ENCODE data around the gene DCAKD. TPM values are rescaled to one million over a fixed set of nuclear protein-coding genes. Genes with fewer than 3 reads are reported as not detected.

Gene DCAKD
- total RNA-seq, 1 experiment from 2014 or later = 48.3 TPM

DNA sequence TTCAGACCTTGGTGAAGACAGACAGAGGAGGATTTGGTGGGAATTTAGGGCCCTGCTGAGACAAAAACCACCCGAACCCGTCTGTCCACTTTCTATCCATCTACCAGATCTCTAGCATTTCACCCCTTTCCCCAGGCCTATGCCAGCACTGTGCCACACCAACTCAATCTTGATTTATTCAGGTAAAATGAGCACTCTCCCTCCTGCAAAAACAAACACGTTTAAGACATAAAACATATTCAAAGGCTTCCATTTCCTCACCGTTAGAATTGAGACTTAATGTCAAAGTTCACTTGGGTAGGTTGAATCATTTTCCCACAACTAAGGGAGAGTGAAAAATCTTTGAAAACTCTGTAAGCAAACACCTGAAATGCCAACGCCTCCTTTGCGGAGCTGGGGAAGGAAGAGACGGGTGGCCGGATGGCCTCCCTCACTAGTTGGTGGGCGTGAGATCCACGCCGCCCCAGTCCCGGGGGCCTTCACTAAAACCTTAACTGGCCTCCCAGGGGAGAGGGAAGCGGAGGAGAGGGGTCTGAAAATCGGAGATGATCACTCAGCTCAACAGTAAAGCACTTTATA lies 862 bp downstream of the DCAKD start:
- Mint-ChIP-seq H3K4me3 (peak overlapping the region; percentile 87), H3K27ac (peak overlapping the region; percentile 89 to 92 (median 91); a peak in 6 of 7 replicates), H3K36me3 (ENCODE audit: insufficient read depth in 1 of 3, low read depth in 3 of 3) (peaks cover 2 to 11% (median 7%) of the 10 kb centered on the region in 3 experiments; a peak in 5 of 7 replicates), H3K4me1 (peaks cover 20 to 23% of the 10 kb centered on the region in 2 experiments), H3K9me3 (no peaks in the 10 kb centered on the region), H3K27me3 (ENCODE audit: low read depth) (no peaks in the 10 kb centered on the region)
- Histone ChIP-seq H2AK5ac (ENCODE audit: insufficient read length, low read length) (no peak overlapping the region), H2AFZ (ENCODE audit: low read length) (no peak overlapping the region), H4K20me1 (ENCODE audit: control insufficient read depth, insufficient read depth, insufficient read length) (no peaks in the 10 kb centered on the region), H3K23me2 (ENCODE audit: insufficient read length, low read depth, low read length, poor library complexity, severe bottlenecking) (peaks cover 13% of the 10 kb centered on the region), H3K79me2 (ENCODE audit: insufficient read depth, low read length) (peaks cover 2% of the 10 kb centered on the region; the same call in 1 of the 2 replicates), H2BK5ac (ENCODE audit: insufficient read length, low read length) (no peak overlapping the region), H3K4me1 (ENCODE audit: insufficient read depth, low read length) (no peaks in the 10 kb centered on the region; the same call in 1 of the 2 replicates), H4K91ac (ENCODE audit: insufficient read length, low read depth, low read length) (no peak overlapping the region), H3K18ac (ENCODE audit: insufficient read length, low read depth, low read length) (no peak overlapping the region), H3K9ac (ENCODE audit: extremely low read depth, insufficient read length, low read length) (peak overlapping the region; percentile 93), H2BK15ac (ENCODE audit: low read depth, low read length) (no peak overlapping the region), H3K4me2 (ENCODE audit: insufficient read depth, insufficient read length, low read length) (peak overlapping the region; percentile 83), H2BK120ac (ENCODE audit: low read depth, low read length, poor library complexity, severe bottlenecking) (no peak overlapping the region), H3K79me1 (ENCODE audit: insufficient read depth, low read depth, low read length, poor library complexity, severe bottlenecking) (no peaks in the 10 kb centered on the region), H3T11ph (ENCODE audit: low read length) (no peak overlapping the region), H3K27ac (ENCODE audit: insufficient read length, low read depth, low read length) (peak overlapping the region; percentile 83), H4K5ac (ENCODE audit: insufficient read length, low read depth, low read length) (no peak overlapping the region), H3K23ac (ENCODE audit: insufficient read length, low read depth, low read length) (no peak overlapping the region), H3K4ac (ENCODE audit: low read depth, low read length) (no peak overlapping the region), H3K56ac (ENCODE audit: insufficient read length, low read depth, low read length) (no peak overlapping the region), H3K27me3 (ENCODE audit: insufficient read depth, low read length) (no peaks in the 10 kb centered on the region), H3K14ac (ENCODE audit: insufficient read depth, low read length) (peak overlapping the region; percentile 2; the same call in 1 of the 2 replicates), H2BK12ac (ENCODE audit: insufficient read length, low read depth, low read length) (no peak overlapping the region), H2BK20ac (ENCODE audit: low read depth, low read length, poor library complexity, severe bottlenecking) (no peak overlapping the region), H3K9me3 (ENCODE audit: control insufficient read depth, low read depth, low read length) (no peaks in the 10 kb centered on the region), H4K8ac (replicated peaks; ENCODE audit: insufficient read length, low read depth, low read length) (no peak overlapping the region)
- no peak for DNase-seq
- TF ChIP-seq, protein P1, sequence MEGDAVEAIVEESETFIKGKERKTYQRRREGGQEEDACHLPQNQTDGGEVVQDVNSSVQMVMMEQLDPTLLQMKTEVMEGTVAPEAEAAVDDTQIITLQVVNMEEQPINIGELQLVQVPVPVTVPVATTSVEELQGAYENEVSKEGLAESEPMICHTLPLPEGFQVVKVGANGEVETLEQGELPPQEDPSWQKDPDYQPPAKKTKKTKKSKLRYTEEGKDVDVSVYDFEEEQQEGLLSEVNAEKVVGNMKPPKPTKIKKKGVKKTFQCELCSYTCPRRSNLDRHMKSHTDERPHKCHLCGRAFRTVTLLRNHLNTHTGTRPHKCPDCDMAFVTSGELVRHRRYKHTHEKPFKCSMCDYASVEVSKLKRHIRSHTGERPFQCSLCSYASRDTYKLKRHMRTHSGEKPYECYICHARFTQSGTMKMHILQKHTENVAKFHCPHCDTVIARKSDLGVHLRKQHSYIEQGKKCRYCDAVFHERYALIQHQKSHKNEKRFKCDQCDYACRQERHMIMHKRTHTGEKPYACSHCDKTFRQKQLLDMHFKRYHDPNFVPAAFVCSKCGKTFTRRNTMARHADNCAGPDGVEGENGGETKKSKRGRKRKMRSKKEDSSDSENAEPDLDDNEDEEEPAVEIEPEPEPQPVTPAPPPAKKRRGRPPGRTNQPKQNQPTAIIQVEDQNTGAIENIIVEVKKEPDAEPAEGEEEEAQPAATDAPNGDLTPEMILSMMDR (conservative IDR thresholded peaks at IDR 0.05) = no peak
- no CpG with 5 or more reads among the region's 14 CpGs for WGBS (ENCODE audit: extremely low coverage, insufficient read length, low lambda C conversion rate)

All from H9 (cell line).